Measurements from ENCODE around the gene ZEB2. TPM values are rescaled to one million over a fixed set of nuclear protein-coding genes. Genes with fewer than 3 reads are reported as not detected.

ZEB2 gene
- total and polyA plus RNA-seq, 2 donors (not counting 3 experiments of a cell fraction or from before 2014, with no cell fraction given), result 17.9 to 49.6 TPM

- peak; percentile 86 for DNase-seq (ENCODE audit: low read depth, low spot score)
- TF ChIP-seq FOS (IDR thresholded peaks at IDR 0.05; ENCODE audit: borderline replicate concordance, insufficient read depth, low read length), result peak; percentile 5
- TF ChIP-seq MYC (IDR thresholded peaks at IDR 0.05; ENCODE audit: low read depth, low read length), result no peak
- no peak for TF ChIP-seq POLR2A (IDR thresholded peaks at IDR 0.05; ENCODE audit: low read depth, low read length)
- TF ChIP-seq JUN (IDR thresholded peaks at IDR 0.05; ENCODE audit: borderline replicate concordance, insufficient read depth, insufficient read length, low read depth), result peak; percentile 72
- TF ChIP-seq EZH2 (IDR thresholded peaks at IDR 0.05; ENCODE audit: borderline replicate concordance, low read depth, low read length, severe bottlenecking), result no peak
- Histone ChIP-seq H3K27ac (ENCODE audit: insufficient read depth, low read depth, low read length) (peak overlapping the region; percentile 74), H3K4me1 (ENCODE audit: control insufficient read depth, extremely low read depth, insufficient read depth, low read length) (peaks cover 39% of the 10 kb centered on the region), H3K27me3 (ENCODE audit: control insufficient read depth in 2 of 2, insufficient read depth in 2 of 2, low read length in 2 of 2) (no peaks in the 10 kb centered on the region), H4K20me1 (replicated peaks; ENCODE audit: control insufficient read depth, extremely low read depth, insufficient read depth, low read length) (no peaks in the 10 kb centered on the region), H3K79me2 (ENCODE audit: control insufficient read depth, insufficient read depth, low read length) (peaks cover 19% of the 10 kb centered on the region), H3K36me3 (ENCODE audit: control insufficient read depth in 2 of 2, extremely low read depth in 1 of 2, insufficient read depth in 2 of 2, low read length in 2 of 2) (no peaks in the 10 kb centered on the region), H2AFZ (ENCODE audit: low read depth, low read length) (no peak overlapping the region), H3K4me3 (replicated peaks in 1 of 3; ENCODE audit: insufficient read depth in 1 of 3, low read depth in 1 of 3, low read length in 3 of 3) (no peak overlapping the region), H3K9me1 (replicated peaks; ENCODE audit: control insufficient read depth, extremely low read depth, insufficient read depth, low read length) (no peaks in the 10 kb centered on the region), H3K4me2 (ENCODE audit: insufficient read depth, low read length) (peak overlapping the region; percentile 65), H3K9me3 (replicated peaks; ENCODE audit: control insufficient read depth, insufficient read depth, low read length) (no peaks in the 10 kb centered on the region), H3K9ac (replicated peaks; ENCODE audit: extremely low read depth, insufficient read depth, low read length) (peak overlapping the region; percentile 53)
- ChIA-PET POLR2A (no interaction called here), CTCF (interaction anchor here (0.6 kb wide), 1 partner anchor 314 kb away, joined by 3 read pairs; no protein-coding TSS in a partner anchor)
- no TSS peak for BruUV-seq (replicated peaks)
- intact Hi-C loops (cut with micrococcal nuclease), result loop anchor here (1.0 to 10.0 kb wide), 3 partner anchors 55 to 545 kb away; no protein-coding TSS in a partner anchor
- dilution Hi-C loops (cut with MboI; ENCODE audit: extremely low pct_ligation_motif_present, low sequenced_read_pairs), result no loop called here
- FAIRE-seq, result peak; percentile 79
Measured at GRCh38 chr2:144459937-144460336, 60.0 kb downstream of the ZEB2 start.

- Histone ChIP-seq H3K27ac (ENCODE audit: insufficient read depth, low read depth, low read length) (peak overlapping the region; percentile 74), H4K20me1 (replicated peaks; ENCODE audit: control insufficient read depth, extremely low read depth, insufficient read depth, low read length) (no peaks in the 10 kb centered on the region), H3K9me3 (replicated peaks; ENCODE audit: control insufficient read depth, insufficient read depth, low read length) (no peaks in the 10 kb centered on the region), H3K9me1 (replicated peaks; ENCODE audit: control insufficient read depth, extremely low read depth, insufficient read depth, low read length) (no peaks in the 10 kb centered on the region), H3K36me3 (ENCODE audit: control insufficient read depth in 2 of 2, extremely low read depth in 1 of 2, insufficient read depth in 2 of 2, low read length in 2 of 2) (no peaks in the 10 kb centered on the region), H2AFZ (ENCODE audit: low read depth, low read length) (no peak overlapping the region), H3K9ac (replicated peaks; ENCODE audit: extremely low read depth, insufficient read depth, low read length) (peak overlapping the region; percentile 25), H3K4me1 (ENCODE audit: control insufficient read depth, extremely low read depth, insufficient read depth, low read length) (peaks cover 45% of the 10 kb centered on the region), H3K4me3 (replicated peaks in 1 of 3; ENCODE audit: insufficient read depth in 1 of 3, low read depth in 1 of 3, low read length in 3 of 3) (no peak overlapping the region), H3K79me2 (ENCODE audit: control insufficient read depth, insufficient read depth, low read length) (peaks cover 24% of the 10 kb centered on the region), H3K27me3 (ENCODE audit: control insufficient read depth in 2 of 2, insufficient read depth in 2 of 2, low read length in 2 of 2) (no peaks in the 10 kb centered on the region), H3K4me2 (ENCODE audit: insufficient read depth, low read length) (peak overlapping the region; percentile 65)
- POLR2A ChIA-PET, result no interaction called here
- no TSS peak for BruUV-seq (replicated peaks)
- TF ChIP-seq FOS (IDR thresholded peaks at IDR 0.05; ENCODE audit: borderline replicate concordance, insufficient read depth, low read length) (no peak), MAX (IDR thresholded peaks at IDR 0.05; ENCODE audit: insufficient read depth, insufficient read length) (no peak), GATA2 (IDR thresholded peaks at IDR 0.05; ENCODE audit: insufficient read depth, insufficient read length, low read depth, low read length) (no peak), EZH2 (IDR thresholded peaks at IDR 0.05; ENCODE audit: borderline replicate concordance, low read depth, low read length, severe bottlenecking) (no peak), CTCF (IDR thresholded peaks at IDR 0.05; ENCODE audit: extremely low read depth in 1 of 2, insufficient read depth in 1 of 2, low read depth in 1 of 2, low read length in 2 of 2) (no peak), POLR2AphosphoS5 (IDR thresholded peaks at IDR 0.05; ENCODE audit: insufficient read depth, low read depth, low read length) (no peak), JUN (IDR thresholded peaks at IDR 0.05; ENCODE audit: borderline replicate concordance, insufficient read depth, insufficient read length, low read depth) (no peak), MYC (IDR thresholded peaks at IDR 0.05; ENCODE audit: low read depth, low read length) (no peak)
- FAIRE-seq (no peak), DNase-seq (ENCODE audit: low read depth, low spot score) (peak; percentile 45)
- intact Hi-C loops (cut with micrococcal nuclease) (loop anchor here (1.0 to 10.0 kb wide), 2 partner anchors 56 to 546 kb away; no protein-coding TSS in a partner anchor), dilution Hi-C loops (cut with MboI; ENCODE audit: extremely low pct_ligation_motif_present, low sequenced_read_pairs) (no loop called here)
- CTCF ChIA-PET, result interaction anchor here (0.6 to 1.3 kb wide), 3 partner anchors 313 to 1293 kb away, joined by 3 read pairs; no protein-coding TSS in a partner anchor
Measured at GRCh38 chr2:144459286-144459685, 60.6 kb downstream of the ZEB2 start.

Data from endothelial cell of umbilical vein (primary cell).